HCT116 (cell line): Measurements from ENCODE around the gene PIGA.

Experiments used
- CEBPB ChIP-seq: IDR thresholded peaks from 2 replicates; pipeline ENCODE4 v1.6.1; 2012; ENCODE audit warnings: low read depth
- EZH2 ChIP-seq: fragments of 200-600 bp; sonication (generic); IDR thresholded peaks from 2 replicates; pipeline ENCODE4 v1.6.1; 2017; ENCODE audit warnings: antibody characterized with exemption, mixed run types
- EZH2phosphoT487 ChIP-seq: fragments of 200-600 bp; IDR thresholded peaks from 2 replicates; pipeline ENCODE4 v1.6.1; 2018; ENCODE audit warnings: antibody characterized with exemption, borderline replicate concordance
- JUND ChIP-seq: IDR thresholded peaks from 2 replicates; pipeline ENCODE4 v1.6.1; 2012
- POLR2A ChIP-seq: IDR thresholded peaks from 2 replicates; pipeline ENCODE4 v1.7.0; 2011; ENCODE audit warnings: borderline replicate concordance; ENCODE audit not compliant: insufficient read depth, insufficient read length; ENCODE audit errors: extremely low read depth
- POLR2AphosphoS5 ChIP-seq: IDR thresholded peaks from 2 replicates; pipeline ENCODE4 v1.6.1; 2011; ENCODE audit warnings: mild to moderate bottlenecking, low read depth, low read length, moderate library complexity
- REST ChIP-seq: IDR thresholded peaks from 2 replicates; pipeline ENCODE4 v1.6.1; 2012; ENCODE audit warnings: low read depth
- SIN3A ChIP-seq: IDR thresholded peaks from 2 replicates; pipeline ENCODE4 v1.6.1; 2012; ENCODE audit warnings: low read depth
- ZNF274 ChIP-seq: fragments of 200-500 bp; sonication (Bioruptor generic); IDR thresholded peaks from 2 replicates; pipeline ENCODE4 v1.6.1; 2014; ENCODE audit warnings: mild to moderate bottlenecking, low read depth, low read length, inconsistent platforms
- TF ChIP-seq, protein P1 (sequence below): IDR thresholded peaks from 2 replicates; pipeline ENCODE4 v1.6.1; 2012
- TF ChIP-seq, protein P2 (sequence below), 3 experiments: fragments of 200-600 bp in 1 of 3; sonication (generic) in 1 of 3; IDR thresholded peaks in 2 of 3; conservative IDR thresholded peaks in 1 of 3; 2 replicates each; pipeline ENCODE4 v1.5.1; 2012 to 2017; ENCODE audit warnings: low read depth in 2 of 3, low read length in 2 of 3, antibody characterized with exemption in 1 of 3, borderline replicate concordance in 1 of 3, control low read depth in 1 of 3, mild to moderate bottlenecking in 1 of 3, mixed read lengths in 1 of 3, mixed run types in 1 of 3, moderate library complexity in 1 of 3; ENCODE audit not compliant: insufficient read depth in 1 of 3

DNA sequence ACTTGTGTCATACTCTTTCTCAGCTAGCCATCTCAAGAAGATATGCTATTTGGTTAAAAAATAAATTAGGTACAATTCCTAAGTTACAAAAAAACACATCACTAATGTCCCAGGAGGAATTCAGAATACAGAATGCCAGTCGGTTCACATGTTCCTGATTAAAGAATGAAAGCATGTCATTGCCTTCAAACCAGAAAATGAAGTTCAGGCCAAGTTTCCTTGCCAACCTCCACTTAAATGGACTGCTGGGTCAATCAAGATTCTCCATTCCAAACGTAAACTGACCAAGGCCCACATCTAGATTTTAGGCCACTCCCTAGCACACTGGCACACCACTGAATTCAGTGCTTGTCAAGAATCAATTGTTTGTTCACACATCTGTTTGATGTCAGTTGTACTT, 6.5 kb downstream of the PIGA start:
- TF ChIP-seq ZNF274 (no peak), EZH2 (no peak), POLR2A (no peak), REST (no peak), SIN3A (no peak), EZH2phosphoT487 (no peak), POLR2AphosphoS5 (no peak), CEBPB (no peak), JUND (no peak)
- TF ChIP-seq, protein P1, sequence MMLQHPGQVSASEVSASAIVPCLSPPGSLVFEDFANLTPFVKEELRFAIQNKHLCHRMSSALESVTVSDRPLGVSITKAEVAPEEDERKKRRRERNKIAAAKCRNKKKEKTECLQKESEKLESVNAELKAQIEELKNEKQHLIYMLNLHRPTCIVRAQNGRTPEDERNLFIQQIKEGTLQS, result no peak
- TF ChIP-seq, protein P2, sequence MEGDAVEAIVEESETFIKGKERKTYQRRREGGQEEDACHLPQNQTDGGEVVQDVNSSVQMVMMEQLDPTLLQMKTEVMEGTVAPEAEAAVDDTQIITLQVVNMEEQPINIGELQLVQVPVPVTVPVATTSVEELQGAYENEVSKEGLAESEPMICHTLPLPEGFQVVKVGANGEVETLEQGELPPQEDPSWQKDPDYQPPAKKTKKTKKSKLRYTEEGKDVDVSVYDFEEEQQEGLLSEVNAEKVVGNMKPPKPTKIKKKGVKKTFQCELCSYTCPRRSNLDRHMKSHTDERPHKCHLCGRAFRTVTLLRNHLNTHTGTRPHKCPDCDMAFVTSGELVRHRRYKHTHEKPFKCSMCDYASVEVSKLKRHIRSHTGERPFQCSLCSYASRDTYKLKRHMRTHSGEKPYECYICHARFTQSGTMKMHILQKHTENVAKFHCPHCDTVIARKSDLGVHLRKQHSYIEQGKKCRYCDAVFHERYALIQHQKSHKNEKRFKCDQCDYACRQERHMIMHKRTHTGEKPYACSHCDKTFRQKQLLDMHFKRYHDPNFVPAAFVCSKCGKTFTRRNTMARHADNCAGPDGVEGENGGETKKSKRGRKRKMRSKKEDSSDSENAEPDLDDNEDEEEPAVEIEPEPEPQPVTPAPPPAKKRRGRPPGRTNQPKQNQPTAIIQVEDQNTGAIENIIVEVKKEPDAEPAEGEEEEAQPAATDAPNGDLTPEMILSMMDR (IDR thresholded peaks at IDR 0.05 in 2 of 3, conservative IDR thresholded peaks at IDR 0.05 in 1 of 3; ENCODE audit: borderline replicate concordance in 1 of 3, insufficient read depth in 1 of 3, low read depth in 2 of 3, low read length in 2 of 3), result no peak
